Panc1 (cell line): Measurements from ENCODE around the gene TFEB.

Experiments
- POLR2AphosphoS5 ChIP-seq: IDR thresholded peaks from 2 replicates; pipeline ENCODE4 v1.6.1; 2012; ENCODE audit warnings: mild to moderate bottlenecking, low read depth, low read length, moderate library complexity
- SIN3A ChIP-seq: IDR thresholded peaks from 2 replicates; pipeline ENCODE4 v1.6.1; 2012; ENCODE audit warnings: low read depth, mild to moderate bottlenecking, low read length, moderate library complexity, borderline replicate concordance; ENCODE audit not compliant: insufficient read depth
- TCF7L2 ChIP-seq: IDR thresholded peaks from 2 replicates; pipeline ENCODE4 v1.6.1; 2011; ENCODE audit warnings: mild to moderate bottlenecking, low read depth, low read length, inconsistent platforms
- TF ChIP-seq, protein P1 (sequence below): fragments of 450-650 bp; IDR thresholded peaks from 2 replicates; pipeline ENCODE4 v1.5.1; 2017; ENCODE audit warnings: mild to moderate bottlenecking
- TF ChIP-seq, protein P2 (sequence below), 2 experiments: IDR thresholded peaks; 2 replicates each; pipeline ENCODE4 v1.6.1; 2011 to 2012; ENCODE audit warnings: low read depth in 2 of 2, control low read depth in 1 of 2, low read length in 1 of 2, mild to moderate bottlenecking in 1 of 2, moderate library complexity in 1 of 2; ENCODE audit not compliant: insufficient read depth in 1 of 2

DNA sequence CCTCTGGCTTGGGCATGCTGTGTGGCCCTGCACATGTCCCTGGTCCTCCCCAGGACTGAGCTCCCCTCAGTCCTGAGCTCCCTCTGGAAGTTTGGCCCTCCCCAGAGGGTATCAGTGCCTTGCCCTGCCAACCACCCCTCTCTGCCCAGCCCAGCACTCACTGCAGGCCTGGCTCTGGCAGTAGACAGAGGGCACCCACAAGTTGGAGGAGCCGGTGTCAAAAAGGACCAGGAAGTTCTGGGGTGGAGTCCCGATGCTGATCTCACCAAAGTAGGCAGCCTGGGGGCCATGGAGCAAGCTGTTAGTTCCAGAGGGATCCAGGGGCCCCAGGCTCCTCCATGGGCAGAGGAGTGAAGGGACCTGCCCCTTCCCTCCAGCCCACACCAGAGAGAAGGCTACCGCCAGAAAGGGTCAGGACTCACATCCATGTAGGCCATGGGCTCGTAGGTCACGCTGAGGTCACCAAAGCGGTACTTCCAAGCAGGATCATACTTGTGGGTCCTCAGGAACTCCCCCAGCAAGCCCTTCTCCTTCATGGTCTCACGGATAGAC lies 8.9 kb upstream of the TFEB start:
- TF ChIP-seq, protein P1, sequence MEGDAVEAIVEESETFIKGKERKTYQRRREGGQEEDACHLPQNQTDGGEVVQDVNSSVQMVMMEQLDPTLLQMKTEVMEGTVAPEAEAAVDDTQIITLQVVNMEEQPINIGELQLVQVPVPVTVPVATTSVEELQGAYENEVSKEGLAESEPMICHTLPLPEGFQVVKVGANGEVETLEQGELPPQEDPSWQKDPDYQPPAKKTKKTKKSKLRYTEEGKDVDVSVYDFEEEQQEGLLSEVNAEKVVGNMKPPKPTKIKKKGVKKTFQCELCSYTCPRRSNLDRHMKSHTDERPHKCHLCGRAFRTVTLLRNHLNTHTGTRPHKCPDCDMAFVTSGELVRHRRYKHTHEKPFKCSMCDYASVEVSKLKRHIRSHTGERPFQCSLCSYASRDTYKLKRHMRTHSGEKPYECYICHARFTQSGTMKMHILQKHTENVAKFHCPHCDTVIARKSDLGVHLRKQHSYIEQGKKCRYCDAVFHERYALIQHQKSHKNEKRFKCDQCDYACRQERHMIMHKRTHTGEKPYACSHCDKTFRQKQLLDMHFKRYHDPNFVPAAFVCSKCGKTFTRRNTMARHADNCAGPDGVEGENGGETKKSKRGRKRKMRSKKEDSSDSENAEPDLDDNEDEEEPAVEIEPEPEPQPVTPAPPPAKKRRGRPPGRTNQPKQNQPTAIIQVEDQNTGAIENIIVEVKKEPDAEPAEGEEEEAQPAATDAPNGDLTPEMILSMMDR, result no peak
- no peak for TF ChIP-seq POLR2AphosphoS5
- TF ChIP-seq, protein P2, sequence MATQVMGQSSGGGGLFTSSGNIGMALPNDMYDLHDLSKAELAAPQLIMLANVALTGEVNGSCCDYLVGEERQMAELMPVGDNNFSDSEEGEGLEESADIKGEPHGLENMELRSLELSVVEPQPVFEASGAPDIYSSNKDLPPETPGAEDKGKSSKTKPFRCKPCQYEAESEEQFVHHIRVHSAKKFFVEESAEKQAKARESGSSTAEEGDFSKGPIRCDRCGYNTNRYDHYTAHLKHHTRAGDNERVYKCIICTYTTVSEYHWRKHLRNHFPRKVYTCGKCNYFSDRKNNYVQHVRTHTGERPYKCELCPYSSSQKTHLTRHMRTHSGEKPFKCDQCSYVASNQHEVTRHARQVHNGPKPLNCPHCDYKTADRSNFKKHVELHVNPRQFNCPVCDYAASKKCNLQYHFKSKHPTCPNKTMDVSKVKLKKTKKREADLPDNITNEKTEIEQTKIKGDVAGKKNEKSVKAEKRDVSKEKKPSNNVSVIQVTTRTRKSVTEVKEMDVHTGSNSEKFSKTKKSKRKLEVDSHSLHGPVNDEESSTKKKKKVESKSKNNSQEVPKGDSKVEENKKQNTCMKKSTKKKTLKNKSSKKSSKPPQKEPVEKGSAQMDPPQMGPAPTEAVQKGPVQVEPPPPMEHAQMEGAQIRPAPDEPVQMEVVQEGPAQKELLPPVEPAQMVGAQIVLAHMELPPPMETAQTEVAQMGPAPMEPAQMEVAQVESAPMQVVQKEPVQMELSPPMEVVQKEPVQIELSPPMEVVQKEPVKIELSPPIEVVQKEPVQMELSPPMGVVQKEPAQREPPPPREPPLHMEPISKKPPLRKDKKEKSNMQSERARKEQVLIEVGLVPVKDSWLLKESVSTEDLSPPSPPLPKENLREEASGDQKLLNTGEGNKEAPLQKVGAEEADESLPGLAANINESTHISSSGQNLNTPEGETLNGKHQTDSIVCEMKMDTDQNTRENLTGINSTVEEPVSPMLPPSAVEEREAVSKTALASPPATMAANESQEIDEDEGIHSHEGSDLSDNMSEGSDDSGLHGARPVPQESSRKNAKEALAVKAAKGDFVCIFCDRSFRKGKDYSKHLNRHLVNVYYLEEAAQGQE (IDR thresholded peaks at IDR 0.05; ENCODE audit: insufficient read depth in 1 of 2, low read depth in 2 of 2, low read length in 1 of 2), result no peak
- no peak for TF ChIP-seq TCF7L2
- TF ChIP-seq SIN3A, result no peak
